Left ventricle myocardium inferior (tissue), 1 donor: Measurements from ENCODE around the gene MYH9. TPM values are rescaled to one million over a fixed set of nuclear protein-coding genes. Genes with fewer than 3 reads are reported as not detected.

Experiments
- DNase-seq: peaks from one replicate; pipeline ENCODE4 v3.0.0-alpha.2; 2020
- H3K27ac ChIP-seq: fragments of 200-600 bp; replicated peaks from 2 replicates; pipeline ENCODE4 v1.8.0; 2021
- H3K27me3 ChIP-seq: fragments of 200-600 bp; 2 replicates; pipeline ENCODE4 v1.8.0; 2021; ENCODE audit warnings: low read depth
- H3K36me3 ChIP-seq: fragments of 200-600 bp; 2 replicates; pipeline ENCODE4 v1.8.0; 2021
- H3K4me1 ChIP-seq: fragments of 200-600 bp; 2 replicates; pipeline ENCODE4 v1.8.0; 2021
- H3K4me3 ChIP-seq: fragments of 200-600 bp; 2 replicates; pipeline ENCODE4 v1.8.0; 2021; ENCODE audit warnings: mild to moderate bottlenecking, moderate library complexity
- H3K9me3 ChIP-seq: fragments of 200-600 bp; replicated peaks from 2 replicates; pipeline ENCODE4 v1.8.0; 2021
- intact Hi-C: fragments of 100-400 bp; cut with micrococcal nuclease; formaldehyde crosslinking; loops from one replicate; pipeline ENCODE4 v1.11.0; 2022
- total RNA-seq: library from RNA; stranded (reverse); fragmentation: NEBNext Ultra II Directional; extraction: Animal tissue kit (Norgen Biotek cat#: 25700); gene quantifications from one replicate; pipeline ENCODE4 v1.2.1, GENCODE V29; 2021
- TF ChIP-seq, protein P1 (sequence below): fragments of 200-600 bp; IDR thresholded peaks from 2 replicates; pipeline ENCODE4 v1.8.0; 2021; ENCODE audit warnings: antibody characterized with exemption, mild to moderate bottlenecking, borderline replicate concordance
- donor health status: DM: no; HTN: yes; CAD: no; lungs with severe emphysema.

Gene MYH9
- total RNA-seq, 1 donor from 2014 or later, result 150 TPM

DNA sequence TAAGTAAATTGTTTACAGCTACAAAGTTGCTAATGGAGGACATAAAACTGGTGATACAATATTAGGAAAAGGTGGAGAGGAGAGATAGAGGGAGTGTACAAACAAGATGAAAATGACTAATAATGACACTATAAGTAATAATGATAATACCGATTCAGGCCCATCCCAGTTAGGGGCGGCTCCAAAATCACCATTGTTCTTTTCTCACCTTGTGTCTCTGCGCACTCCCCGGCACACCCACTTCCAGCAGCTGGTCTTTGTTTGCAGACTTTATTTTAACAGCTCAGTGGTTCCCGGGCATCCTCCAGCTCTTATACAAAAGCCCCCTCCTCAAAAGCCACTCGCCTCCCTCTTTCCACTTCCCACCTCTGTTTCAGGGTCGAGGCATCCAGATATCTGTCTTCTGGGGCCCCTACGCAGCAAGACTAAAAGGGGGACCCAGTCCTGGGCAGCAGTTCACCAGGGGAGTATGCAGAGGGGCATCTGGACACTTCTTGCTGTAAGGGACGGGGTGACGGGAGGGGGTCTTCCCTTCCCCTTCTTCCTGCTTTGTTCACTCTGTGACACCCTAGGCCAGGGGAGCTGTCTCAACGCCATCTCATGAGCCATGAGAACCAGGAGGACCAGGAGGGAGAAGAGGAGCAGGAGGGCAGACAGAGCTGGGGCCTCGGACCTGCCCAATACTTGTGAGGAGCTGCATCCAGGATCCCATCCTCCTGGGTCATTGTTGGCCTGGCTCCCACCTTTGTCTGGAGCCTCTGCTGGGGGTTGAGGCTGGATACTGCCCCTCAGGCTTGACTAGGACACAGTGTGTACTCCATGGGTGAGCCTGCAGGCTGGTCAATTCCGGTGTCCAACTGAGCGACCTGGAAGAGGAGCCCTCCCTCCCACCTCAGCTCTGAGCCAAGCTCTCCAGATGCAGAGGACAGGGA is 151.1 kb downstream of the MYH9 start:
- Histone ChIP-seq H3K27ac (peak overlapping the region; percentile 93), H3K4me1 (peaks cover 68% of the 10 kb centered on the region), H3K36me3 (peaks cover 25% of the 10 kb centered on the region), H3K9me3 (no peaks in the 10 kb centered on the region), H3K27me3 (no peaks in the 10 kb centered on the region), H3K4me3 (peak overlapping the region; percentile 74)
- intact Hi-C loops, result no loop called here
- TF ChIP-seq, protein P1, sequence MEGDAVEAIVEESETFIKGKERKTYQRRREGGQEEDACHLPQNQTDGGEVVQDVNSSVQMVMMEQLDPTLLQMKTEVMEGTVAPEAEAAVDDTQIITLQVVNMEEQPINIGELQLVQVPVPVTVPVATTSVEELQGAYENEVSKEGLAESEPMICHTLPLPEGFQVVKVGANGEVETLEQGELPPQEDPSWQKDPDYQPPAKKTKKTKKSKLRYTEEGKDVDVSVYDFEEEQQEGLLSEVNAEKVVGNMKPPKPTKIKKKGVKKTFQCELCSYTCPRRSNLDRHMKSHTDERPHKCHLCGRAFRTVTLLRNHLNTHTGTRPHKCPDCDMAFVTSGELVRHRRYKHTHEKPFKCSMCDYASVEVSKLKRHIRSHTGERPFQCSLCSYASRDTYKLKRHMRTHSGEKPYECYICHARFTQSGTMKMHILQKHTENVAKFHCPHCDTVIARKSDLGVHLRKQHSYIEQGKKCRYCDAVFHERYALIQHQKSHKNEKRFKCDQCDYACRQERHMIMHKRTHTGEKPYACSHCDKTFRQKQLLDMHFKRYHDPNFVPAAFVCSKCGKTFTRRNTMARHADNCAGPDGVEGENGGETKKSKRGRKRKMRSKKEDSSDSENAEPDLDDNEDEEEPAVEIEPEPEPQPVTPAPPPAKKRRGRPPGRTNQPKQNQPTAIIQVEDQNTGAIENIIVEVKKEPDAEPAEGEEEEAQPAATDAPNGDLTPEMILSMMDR, result no peak
- no peak for DNase-seq

DNA sequence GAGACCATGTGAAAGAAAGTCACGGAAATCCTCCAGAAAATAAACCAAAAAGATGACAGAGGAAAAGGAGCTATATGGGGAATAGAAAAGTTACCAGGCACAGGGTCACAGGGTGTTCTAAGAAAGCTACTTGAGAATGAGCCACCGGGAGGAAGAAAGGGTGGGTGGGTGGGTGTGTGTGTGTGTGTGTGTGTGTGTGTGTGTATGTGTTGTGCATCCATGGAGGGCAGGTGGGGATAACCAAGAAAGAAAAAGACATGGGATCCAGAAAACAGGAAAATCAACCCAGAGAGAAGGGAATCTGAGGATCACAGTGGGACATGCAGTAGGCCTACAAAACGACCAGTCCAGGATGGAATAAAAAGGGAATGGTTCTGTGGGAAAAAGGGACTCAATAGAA is 152.2 kb downstream of the MYH9 start:
- Histone ChIP-seq H3K4me1 (peaks cover 68% of the 10 kb centered on the region), H3K27me3 (no peaks in the 10 kb centered on the region), H3K36me3 (peaks cover 36% of the 10 kb centered on the region), H3K4me3 (no peak overlapping the region), H3K9me3 (no peaks in the 10 kb centered on the region), H3K27ac (no peak overlapping the region)
- TF ChIP-seq, protein P1, result no peak
- DNase-seq, result no peak
- intact Hi-C loops, result no loop called here

- peaks cover 67% of the 10 kb centered on the region for H3K4me1 ChIP-seq
- DNase-seq, result no peak
- intact Hi-C loops, result no loop called here
These were observed 152.8 kb downstream of the MYH9 start for GRCh38 chr22:36234919-36235318.

GRCh38 chr22:36234213-36234612 is 153.6 kb downstream of the MYH9 start:
- Histone ChIP-seq H3K4me3 (no peak overlapping the region), H3K27me3 (no peaks in the 10 kb centered on the region), H3K9me3 (no peaks in the 10 kb centered on the region), H3K27ac (no peak overlapping the region), H3K4me1 (peaks cover 62% of the 10 kb centered on the region), H3K36me3 (peaks cover 50% of the 10 kb centered on the region)
- DNase-seq, result no peak
- TF ChIP-seq, protein P1, result no peak
- intact Hi-C loops, result no loop called here

More at GRCh38 chr22:36234919-36235318, 152.8 kb downstream of the MYH9 start:
- Histone ChIP-seq H3K27me3 (no peaks in the 10 kb centered on the region), H3K4me3 (no peak overlapping the region), H3K36me3 (peaks cover 43% of the 10 kb centered on the region), H3K9me3 (no peaks in the 10 kb centered on the region), H3K27ac (no peak overlapping the region)
- TF ChIP-seq, protein P1, result no peak

- Histone ChIP-seq H3K4me1 (peaks cover 58% of the 10 kb centered on the region), H3K27me3 (no peaks in the 10 kb centered on the region), H3K27ac (no peak overlapping the region), H3K9me3 (no peaks in the 10 kb centered on the region), H3K4me3 (no peak overlapping the region), H3K36me3 (peaks cover 54% of the 10 kb centered on the region)
- intact Hi-C loops, result no loop called here
- no peak for DNase-seq
- TF ChIP-seq, protein P1, result no peak
These were observed 154.0 kb downstream of the MYH9 start for GRCh38 chr22:36233796-36234195.
